ENCODE results near the gene VAV3.
"Not testable (repeated sequence)": the region's sequence is repeated elsewhere in the genome, so short reads cannot be mapped to it uniquely, and the experiment has no call there.

VAV3 gene

DNA sequence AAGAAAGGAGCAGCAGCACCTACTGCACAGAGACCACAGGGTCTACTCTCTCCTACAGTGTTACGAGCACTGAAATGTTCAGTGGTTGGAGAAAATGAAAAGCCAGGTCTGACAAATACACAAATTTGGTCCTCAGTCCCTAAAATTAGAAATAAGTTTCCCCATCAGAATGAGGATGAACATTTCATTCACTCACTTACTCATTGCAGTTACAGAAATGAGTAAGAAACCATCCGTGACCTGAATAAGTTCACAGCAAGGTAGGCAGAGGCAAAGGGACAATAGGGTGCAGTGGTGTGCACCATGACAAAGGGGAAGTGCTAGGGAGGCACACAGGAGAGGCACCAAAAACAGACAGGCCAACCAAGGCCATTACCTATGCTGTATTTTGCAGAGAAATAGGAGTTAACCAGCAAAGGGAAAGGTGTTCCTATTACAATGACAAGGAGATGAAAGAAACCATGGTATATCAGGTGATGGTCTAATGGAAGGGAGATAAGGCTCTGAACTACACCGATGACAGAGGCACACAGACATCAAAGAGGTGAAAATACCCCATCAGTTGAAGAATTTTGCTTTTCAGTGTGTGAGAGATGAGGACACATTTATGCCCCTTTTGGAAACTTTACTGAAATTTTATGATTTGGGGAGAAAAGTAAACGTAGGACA is 29.4 kb downstream of the VAV3 start:
- no peak for DNase-seq (ENCODE audit: low spot score)

GRCh38 chr1:107934578-107934977 is 30.4 kb downstream of the VAV3 start:
- no peak for DNase-seq (ENCODE audit: low spot score)

GRCh38 chr1:107933736-107934135 is 31.2 kb downstream of the VAV3 start:
- DNase-seq (ENCODE audit: low spot score), result no peak

DNA sequence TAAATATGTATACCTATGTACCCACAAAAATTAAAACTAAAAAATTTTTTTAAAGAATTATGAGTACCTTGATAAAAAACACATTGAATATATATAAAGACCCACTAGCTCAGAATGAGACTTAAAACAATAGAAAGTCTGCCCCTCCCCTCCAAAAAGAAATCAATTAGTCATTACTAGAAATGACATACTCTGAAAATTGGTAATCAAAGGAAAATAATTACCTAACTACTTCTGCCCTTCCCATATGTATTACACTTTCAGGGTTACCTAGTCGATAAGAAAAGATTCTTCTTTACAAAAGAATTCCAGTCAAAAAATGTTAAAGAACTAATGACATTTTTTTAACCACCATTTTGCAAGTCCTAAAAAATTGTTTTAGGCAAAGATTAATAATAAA is 34.7 kb downstream of the VAV3 start:
- no peak for DNase-seq (ENCODE audit: low spot score)

GRCh38 chr1:107927820-107928219 is 37.2 kb downstream of the VAV3 start:
- no peak for DNase-seq (ENCODE audit: low spot score)

DNA sequence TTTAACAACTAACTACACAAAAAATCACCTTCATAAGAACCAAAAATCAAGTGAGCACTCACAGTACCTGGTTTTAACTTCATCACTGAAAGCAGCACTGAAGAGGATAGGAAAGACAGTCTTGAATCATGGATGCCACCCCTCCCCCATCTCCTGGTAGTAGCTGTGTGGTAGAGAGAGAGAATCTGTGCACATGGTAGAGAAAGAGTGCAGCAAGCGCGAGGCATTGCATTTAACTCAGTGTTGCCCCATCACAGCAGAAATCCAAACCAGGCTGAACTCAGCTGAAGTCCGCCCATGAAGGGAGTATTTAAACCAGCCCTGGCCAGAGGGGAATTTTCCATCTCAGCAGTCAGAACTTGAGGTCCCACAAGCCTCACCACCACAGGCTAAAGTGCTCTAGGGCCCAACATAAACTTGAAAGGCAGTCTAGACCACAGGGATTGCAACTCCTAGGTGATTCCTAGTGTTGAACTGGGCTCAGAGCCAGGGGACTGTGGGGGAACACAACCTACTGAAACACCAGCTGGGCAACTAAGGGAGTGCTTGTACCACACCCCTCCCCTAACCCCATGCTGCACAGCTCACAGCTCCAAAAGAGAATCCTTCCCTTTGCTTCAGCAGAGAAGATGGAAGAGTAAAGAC is 38.4 kb downstream of the VAV3 start:
- DNase-seq (ENCODE audit: low spot score), result no peak

DNA sequence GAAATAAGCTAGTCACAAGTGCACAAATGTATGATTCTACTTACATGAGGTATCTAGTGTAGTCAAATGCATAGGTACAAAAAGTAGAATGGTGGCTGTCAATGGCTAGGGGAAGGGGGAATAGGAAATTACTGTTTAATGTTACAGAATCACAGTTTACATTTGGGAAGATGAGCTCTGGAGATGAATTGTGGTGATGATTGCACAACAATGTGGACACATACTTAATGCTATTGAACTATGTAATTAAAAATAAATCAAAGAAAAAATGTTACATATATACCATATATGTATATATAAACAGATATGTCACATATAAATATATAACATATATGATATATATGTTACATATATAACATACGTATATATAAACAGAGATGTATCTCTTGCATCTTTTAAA is 39.4 kb downstream of the VAV3 start:
- no peak for DNase-seq (ENCODE audit: low spot score)

DNA sequence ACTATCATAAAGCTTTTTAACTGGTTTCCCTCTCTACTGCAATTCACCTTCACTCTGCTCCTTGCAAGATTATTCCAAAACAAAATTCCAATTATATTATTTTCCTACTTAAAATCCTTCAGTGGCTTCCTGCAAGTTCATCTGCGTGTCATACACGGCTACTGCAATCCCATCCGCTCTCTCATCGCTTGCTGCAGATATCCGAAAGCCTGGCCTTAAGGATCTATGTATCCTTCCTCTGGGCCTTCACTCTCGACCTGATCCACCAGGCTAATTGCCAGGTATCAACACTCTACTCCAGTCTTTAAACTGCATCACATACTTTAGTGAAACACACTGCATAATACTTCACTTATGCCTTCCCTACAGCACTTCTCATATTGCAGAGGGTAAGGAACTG is 44.0 kb downstream of the VAV3 start:
- no peak for DNase-seq (ENCODE audit: low spot score)

- no peak for DNase-seq (ENCODE audit: low spot score)
These were observed 44.4 kb downstream of the VAV3 start for GRCh38 chr1:107920561-107920960.

DNA sequence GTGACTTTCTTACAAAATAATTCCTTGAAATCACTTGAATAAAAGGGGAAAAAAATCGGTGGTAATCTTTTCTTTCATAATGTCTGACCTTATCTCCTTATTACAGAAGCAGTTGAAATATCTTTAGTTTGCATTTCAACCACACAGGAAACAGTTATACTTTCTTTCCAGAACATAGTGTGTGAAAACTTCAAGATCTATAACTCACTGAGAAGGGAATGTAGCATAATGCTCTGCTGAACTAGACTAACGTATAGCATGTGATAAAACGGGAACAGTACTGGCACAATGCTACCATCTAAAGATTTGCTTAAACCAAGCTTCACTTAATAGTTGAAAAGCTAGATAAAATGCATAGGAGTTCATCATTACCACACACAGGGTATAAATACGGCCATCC is 45.0 kb downstream of the VAV3 start:
- DNase-seq (ENCODE audit: low spot score), result no peak

GRCh38 chr1:107914119-107914765 is 50.7 kb downstream of the VAV3 start:
- DNase-seq (ENCODE audit: low spot score), result no peak

GRCh38 chr1:107912656-107913055 is 52.3 kb downstream of the VAV3 start:
- no peak for DNase-seq (ENCODE audit: low spot score)

- DNase-seq (ENCODE audit: low spot score), result no peak
These were observed 64.7 kb downstream of the VAV3 start for GRCh38 chr1:107900090-107900945.

- no peak for DNase-seq (ENCODE audit: low spot score)
These were observed 65.3 kb downstream of the VAV3 start for GRCh38 chr1:107899655-107900054.

- DNase-seq (ENCODE audit: low spot score), result no peak
These were observed 67.3 kb downstream of the VAV3 start for GRCh38 chr1:107897438-107898345.

DNA sequence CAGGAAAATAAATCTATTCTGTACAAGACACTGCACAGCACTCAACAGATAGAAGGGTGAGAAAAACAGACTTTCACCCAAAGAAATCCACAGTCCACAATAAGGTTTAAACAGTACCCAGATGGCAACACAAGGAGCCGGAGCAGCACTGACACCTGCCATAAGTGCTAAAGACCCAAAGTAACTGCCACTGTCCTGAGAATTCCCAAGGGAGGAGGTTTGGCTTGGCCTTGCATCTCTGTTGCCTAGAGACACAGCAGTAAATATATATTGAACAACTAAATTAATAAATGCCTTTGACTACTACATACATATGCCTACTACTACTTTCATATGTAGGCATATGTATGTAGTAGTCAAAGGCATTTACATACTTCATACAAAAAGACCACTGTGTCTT is 68.0 kb downstream of the VAV3 start:
- no peak for DNase-seq (ENCODE audit: low spot score)

GRCh38 chr1:107896401-107896800 is 68.6 kb downstream of the VAV3 start:
- DNase-seq (ENCODE audit: low spot score), result no peak

DNA sequence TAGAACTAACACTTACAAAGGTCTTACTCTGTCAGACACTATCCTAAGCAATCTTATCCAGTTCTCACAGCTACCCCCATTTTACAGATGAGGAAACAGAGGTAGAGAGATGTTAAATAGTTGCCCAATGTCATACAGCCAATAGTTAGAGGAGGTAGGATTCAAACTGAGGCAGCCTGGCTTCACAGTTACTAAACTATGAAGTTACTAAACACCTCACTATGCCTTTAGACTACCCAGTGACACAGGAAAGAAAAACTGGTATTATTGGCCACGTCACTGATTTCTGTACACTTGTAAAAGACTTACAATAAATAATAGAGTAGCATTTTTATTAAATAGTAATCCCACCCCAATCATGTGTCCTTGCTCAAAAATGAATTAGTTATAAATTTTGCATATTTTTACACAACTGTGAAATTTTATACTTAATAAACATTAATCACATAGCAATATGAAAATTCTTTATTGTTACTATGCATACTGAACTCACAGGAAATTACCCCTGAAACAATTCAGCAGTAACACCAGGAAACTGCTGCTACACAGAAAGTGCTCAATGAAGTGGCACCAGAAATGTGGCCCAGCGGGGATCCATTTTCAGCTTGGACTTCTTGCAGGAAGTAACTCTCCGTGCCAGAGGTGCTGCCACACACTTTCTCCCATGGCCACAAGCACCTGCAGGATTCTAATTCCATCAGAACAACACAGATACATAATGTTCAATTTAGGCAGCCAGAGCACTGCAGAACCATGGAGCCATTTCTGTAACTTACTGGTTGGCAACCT is 69.4 kb downstream of the VAV3 start:
- DNase-seq (ENCODE audit: low spot score), result no peak

DNA sequence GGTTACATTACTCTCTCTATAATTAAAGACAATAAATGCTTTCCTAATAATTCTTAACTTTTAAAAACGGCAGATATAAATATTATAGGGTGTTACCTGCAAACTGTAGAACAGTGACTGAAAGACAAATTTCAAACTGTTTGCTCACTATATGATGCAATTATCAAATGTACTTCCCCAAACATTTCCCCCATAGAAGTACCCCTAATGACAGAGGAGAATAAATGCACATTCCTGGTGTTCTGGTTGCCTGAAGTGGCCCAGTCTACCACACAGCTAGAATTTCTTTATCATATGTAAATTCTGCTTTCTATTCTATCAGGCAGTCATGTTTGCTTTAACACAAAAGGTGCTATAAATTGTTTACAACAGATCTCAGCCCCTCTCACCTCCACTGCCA is 70.4 kb downstream of the VAV3 start:
- DNase-seq (ENCODE audit: low spot score), result no peak

DNA sequence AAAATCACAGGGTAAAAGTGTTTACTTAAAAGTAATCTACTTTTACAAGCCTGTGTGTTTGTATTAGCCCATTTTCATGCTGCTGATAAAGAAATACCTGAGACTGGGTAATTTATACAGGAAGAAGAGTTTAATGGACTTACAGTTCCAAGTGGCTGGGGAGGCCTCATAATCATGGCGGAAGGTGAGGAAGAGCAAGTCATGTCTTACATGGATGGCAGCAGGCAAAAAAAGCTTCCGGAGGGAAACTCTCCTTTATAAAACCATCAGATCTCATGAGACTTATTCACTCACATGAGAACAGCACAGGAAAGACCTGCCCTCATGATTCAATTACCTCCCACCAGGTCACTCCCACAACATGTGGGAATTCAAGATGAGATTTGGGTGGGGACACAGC is 71.6 kb downstream of the VAV3 start:
- DNase-seq (ENCODE audit: low spot score), result not testable (repeated sequence)

GRCh38 chr1:107889524-107889923 is 75.5 kb downstream of the VAV3 start:
- DNase-seq (ENCODE audit: low spot score), result no peak

All from hepatic stellate cell (primary cell).